GM21786 (cell line): ENCODE measurements around the gene DUSP5.

ENCODE experiments used
- ATAC-seq: cut with Tn5 transposase; IDR thresholded peaks from one replicate; pipeline ENCODE4 v1.9.1; 2021; ENCODE audit not compliant: unreplicated experiment

DUSP5 gene

DNA sequence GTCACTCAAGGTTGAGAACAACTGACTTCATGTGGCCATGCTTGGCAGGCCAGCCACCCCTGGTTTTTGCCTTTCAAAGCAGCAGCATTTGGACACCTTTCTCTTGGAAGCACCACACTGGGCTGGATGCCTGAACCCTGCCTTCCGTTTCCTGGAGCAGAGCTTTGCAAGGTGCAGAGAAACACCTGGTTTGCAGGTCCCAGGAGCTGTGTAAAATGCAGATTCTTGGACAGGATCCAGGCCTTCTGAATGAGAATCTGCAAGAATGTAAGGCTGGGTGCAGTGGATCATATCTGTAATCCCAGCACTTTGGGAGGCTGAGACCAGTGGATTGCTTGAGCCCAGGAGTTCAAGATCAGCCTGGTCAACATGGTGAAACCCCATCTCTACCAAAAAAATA lies 18.0 kb upstream of the DUSP5 start:
- no peak for ATAC-seq

GRCh38 chr10:110480387-110480786 lies 17.3 kb upstream of the DUSP5 start:
- ATAC-seq = no peak

GRCh38 chr10:110481919-110482318 lies 15.8 kb upstream of the DUSP5 start:
- no peak for ATAC-seq

DNA sequence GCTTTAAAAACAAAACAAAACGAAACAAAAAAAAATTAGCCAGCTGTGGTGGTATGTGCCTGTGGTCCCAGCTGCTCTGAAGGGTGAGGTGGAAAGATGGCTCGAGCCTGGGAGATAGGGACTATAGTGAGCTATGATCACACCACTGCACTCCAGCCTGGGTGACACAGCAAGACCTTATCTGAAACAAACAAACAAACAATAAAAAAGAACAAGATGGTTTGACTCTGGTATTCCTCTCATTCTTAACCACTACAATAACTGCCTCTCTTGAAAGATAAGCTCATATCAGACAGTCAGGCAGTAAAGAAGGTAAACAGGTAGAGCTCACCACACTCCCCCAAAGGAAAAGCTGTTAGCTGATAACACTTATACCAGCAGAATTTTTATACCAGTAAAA lies 14.1 kb upstream of the DUSP5 start:
- no peak for ATAC-seq

DNA sequence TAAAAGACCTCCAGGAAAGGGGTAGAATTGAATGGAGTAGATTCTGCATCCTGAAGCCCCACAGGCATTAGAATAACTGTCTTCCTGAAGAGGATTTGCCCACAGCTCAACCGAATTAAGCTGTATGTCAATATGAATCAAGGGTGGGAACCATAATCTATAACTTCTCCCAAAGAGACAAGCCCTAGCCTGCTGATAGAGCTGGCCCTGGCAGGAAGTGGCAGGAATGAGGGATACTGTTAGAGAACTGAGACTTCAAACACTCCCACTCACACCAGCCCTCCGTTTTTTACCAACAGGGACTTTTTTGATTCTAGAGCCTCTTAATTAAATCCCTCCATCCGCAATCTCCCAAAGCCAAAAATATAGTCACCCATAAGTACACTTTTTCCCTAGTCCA lies 12.2 kb upstream of the DUSP5 start:
- no peak for ATAC-seq

GRCh38 chr10:110486680-110487410 lies 10.9 kb upstream of the DUSP5 start:
- ATAC-seq = no peak

DNA sequence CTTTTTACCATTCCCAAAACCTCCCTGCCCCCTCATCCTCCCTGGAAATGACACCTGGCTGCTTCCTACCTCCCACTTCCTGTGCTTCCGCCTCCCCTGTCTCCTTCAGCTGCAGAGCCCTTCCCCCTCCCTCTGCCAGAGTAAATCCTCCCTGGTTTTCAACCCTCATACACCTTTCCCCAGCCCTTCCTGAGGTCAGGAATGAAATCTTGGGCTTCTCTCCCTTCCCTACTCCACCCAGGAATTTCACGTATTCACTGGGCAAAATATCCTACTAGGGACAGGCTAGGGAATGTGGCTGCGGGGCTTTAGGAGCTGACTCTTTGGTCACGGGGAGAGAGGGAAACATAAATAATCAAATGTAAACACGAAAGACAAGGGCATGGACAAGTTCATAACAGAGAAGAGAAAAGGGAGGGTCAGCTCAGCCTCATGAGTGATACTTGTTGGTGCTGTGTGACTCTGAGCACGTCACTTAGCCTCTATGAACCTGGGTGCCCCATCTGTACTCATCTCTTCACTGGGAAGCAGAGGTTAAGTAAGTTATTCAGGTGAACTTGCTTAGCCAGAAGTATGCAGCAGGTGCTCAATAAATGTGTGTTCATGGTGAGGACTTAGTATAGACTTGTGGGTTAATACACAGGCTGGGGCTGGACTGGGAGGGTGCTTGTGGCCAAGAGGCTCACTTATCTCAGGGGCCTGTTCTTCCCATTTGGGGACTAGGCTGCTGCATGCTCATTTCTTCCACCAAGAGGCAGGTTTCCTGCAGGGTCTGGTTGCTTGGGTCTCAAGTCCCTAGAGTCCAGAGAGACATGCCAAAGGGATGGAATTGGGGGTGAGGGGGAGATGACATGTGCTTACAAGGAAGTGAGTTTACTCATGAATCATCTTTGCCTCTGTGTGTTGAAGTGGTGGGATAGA lies 10.0 kb upstream of the DUSP5 start:
- no peak for ATAC-seq

DNA sequence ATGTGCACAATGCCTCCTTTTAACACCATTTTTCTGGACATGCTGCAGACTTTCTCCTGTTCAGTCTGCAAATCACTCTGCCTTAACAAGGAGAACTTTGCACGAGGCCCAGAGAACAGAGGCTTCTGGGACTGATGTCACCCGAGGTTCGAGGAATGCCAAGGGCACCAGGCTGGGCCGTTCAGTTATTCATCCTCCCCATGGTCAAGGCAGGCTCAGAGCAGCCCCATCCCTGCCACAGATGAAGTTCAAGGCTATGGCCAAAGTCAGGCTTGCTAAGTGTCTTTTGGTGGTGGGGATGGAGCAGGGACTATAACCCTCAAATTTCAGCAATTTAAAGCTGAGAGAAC lies 9.4 kb upstream of the DUSP5 start:
- ATAC-seq = no peak

DNA sequence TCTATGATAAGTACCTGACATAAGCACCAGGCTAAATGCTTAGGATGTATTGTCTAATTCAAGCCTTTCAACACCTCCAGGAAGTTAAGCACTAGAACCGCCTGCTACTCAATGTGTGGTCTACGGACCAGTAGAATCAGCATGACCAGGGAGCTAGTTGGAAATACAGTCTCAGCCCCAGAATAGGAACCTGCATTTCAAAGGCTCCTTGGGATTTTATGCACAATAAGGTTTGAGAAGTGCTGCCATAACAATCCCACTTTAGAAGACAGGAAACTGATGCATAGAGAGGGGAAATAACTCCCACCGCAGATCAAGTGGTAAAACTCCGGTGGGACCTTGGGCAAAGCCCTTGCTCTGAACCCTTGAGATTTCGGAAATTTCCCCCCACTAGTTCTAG lies 8.8 kb upstream of the DUSP5 start:
- no peak for ATAC-seq

DNA sequence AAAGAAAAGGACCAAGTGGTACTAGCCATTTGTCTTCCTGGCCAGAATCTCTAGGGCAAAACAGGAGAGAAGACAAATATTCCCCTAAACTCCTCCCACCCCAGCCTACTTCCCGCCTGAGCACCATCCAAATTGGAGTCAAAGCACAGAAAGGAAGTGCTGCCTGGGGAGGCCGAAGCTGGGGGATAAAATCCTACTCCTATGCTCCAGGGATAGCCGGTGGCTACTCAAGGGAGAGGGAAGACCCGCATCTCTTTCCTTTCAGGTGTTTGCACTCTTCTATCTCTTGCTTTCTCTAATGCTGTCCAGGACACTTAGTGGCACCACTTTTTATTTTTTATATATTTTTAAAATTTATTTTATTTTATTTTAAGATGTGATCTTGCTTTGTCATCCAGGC lies 7.1 kb upstream of the DUSP5 start:
- no peak for ATAC-seq

DNA sequence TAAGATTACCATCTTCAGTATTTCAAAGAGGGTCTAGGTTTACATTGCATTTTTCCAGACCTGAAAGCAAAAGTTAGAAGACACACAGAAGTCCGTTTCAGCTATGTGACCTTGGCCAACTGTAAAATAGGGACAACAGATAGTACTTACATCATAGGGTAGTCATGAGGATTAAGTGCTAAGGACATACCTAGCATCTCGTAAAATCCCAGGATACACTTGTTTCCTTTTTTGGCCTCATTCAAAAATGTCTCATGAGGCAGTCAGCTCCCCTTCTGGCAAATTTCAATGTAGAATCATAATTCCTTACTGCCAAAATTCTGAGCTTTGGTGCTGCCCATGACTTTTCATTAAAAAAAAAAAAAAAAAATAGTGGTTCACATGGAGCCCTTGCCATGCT lies 6.4 kb upstream of the DUSP5 start:
- ATAC-seq = no peak

GRCh38 chr10:110492069-110492822 lies 5.5 kb upstream of the DUSP5 start:
- peak; percentile 48 for ATAC-seq

GRCh38 chr10:110493832-110494426 lies 3.8 kb upstream of the DUSP5 start:
- no peak for ATAC-seq

GRCh38 chr10:110494532-110494931 lies 3.2 kb upstream of the DUSP5 start:
- no peak for ATAC-seq

- ATAC-seq = no peak
Observed at GRCh38 chr10:110495731-110496552, 1.8 kb upstream of the DUSP5 start.

- ATAC-seq = no peak
Observed at GRCh38 chr10:110496553-110497437, 912 bp upstream of the DUSP5 start.

- ATAC-seq = peak; percentile 4
Observed at GRCh38 chr10:110498087-110498981, 627 bp downstream of the DUSP5 start.
